Embryonic facial prominence (tissue), 1 donor: ENCODE results near the gene RASAL1.

ENCODE experiments used
- DNase-seq: peaks from one replicate; pipeline ENCODE4 v3.0.0-alpha.2; 2016; ENCODE audit errors: extremely low spot score

The RASAL1 gene

GRCh38 chr12:113096675-113097461 lies 38.7 kb downstream of the RASAL1 start:
- no peak for DNase-seq

- no peak for DNase-seq
Observed at GRCh38 chr12:113095405-113095804, 40.2 kb downstream of the RASAL1 start.

GRCh38 chr12:113094738-113095137 lies 40.8 kb downstream of the RASAL1 start:
- no peak for DNase-seq

- DNase-seq, result no peak
Observed at GRCh38 chr12:113093409-113094101, 42.0 kb downstream of the RASAL1 start.

- DNase-seq, result no peak
Observed at GRCh38 chr12:113092607-113093408, 42.8 kb downstream of the RASAL1 start.

- DNase-seq, result no peak
Observed at GRCh38 chr12:113091506-113091905, 44.1 kb downstream of the RASAL1 start.

GRCh38 chr12:113090740-113091139 lies 44.8 kb downstream of the RASAL1 start:
- no peak for DNase-seq

- no peak for DNase-seq
Observed at GRCh38 chr12:113089839-113090238, 45.7 kb downstream of the RASAL1 start.

- no peak for DNase-seq
Observed at GRCh38 chr12:113088971-113089756, 46.4 kb downstream of the RASAL1 start.

GRCh38 chr12:113088037-113088436 lies 47.5 kb downstream of the RASAL1 start:
- no peak for DNase-seq

GRCh38 chr12:113087193-113087592 lies 48.4 kb downstream of the RASAL1 start:
- DNase-seq, result no peak

GRCh38 chr12:113086249-113087164 lies 49.1 kb downstream of the RASAL1 start:
- no peak for DNase-seq

GRCh38 chr12:113083863-113084435 lies 51.6 kb downstream of the RASAL1 start:
- DNase-seq, result no peak

GRCh38 chr12:113082486-113083148 lies 52.9 kb downstream of the RASAL1 start:
- DNase-seq, result no peak

GRCh38 chr12:113081873-113082272 lies 53.7 kb downstream of the RASAL1 start:
- DNase-seq, result no peak

GRCh38 chr12:113077859-113078255 lies 57.7 kb downstream of the RASAL1 start:
- DNase-seq, result no peak

GRCh38 chr12:113077057-113077858 lies 58.3 kb downstream of the RASAL1 start:
- no peak for DNase-seq

- DNase-seq, result no peak
Observed at GRCh38 chr12:113075137-113075683, 60.4 kb downstream of the RASAL1 start.
